ENCODE results near the gene ITGB1BP1. TPM values are rescaled to one million over a fixed set of nuclear protein-coding genes. Genes with fewer than 3 reads are reported as not detected.

ITGB1BP1 gene
- total RNA-seq, 6 experiments from 2014 or later, result 205 to 238 (median 225) TPM

DNA sequence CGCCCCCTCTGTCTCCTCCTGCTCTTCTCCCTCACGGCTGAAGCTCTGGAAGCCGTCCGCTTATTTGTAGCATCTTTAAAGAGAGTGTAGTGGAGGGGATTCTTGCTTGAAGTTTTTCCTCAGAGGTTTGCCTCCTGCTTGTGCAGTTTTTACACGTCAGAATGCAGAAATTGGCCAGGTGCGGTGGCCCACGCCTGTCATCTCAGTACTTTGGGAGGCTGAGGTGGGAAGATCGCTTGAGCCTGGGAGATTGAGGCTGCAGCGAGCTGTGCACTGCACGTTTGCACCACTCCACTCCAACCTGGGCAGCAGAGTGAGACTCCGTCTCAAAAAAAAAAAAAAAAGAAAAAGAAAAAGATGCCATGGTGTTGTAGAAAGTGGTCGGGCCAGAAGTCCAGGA is 69.0 kb downstream of the ITGB1BP1 start:
- no peak for DNase-seq
- Mint-ChIP-seq H3K36me3 (ENCODE audit: low read depth) (peaks cover 37% of the 10 kb centered on the region), H3K9me3 (no peaks in the 10 kb centered on the region), H3K4me3 (no peak overlapping the region), H3K27me3 (ENCODE audit: insufficient read depth) (peaks cover 2% of the 10 kb centered on the region; the same call in 1 of the 2 replicates), H3K27ac (no peak overlapping the region), H3K4me1 (ENCODE audit: low read depth) (no peaks in the 10 kb centered on the region)
- TF ChIP-seq, protein P1, sequence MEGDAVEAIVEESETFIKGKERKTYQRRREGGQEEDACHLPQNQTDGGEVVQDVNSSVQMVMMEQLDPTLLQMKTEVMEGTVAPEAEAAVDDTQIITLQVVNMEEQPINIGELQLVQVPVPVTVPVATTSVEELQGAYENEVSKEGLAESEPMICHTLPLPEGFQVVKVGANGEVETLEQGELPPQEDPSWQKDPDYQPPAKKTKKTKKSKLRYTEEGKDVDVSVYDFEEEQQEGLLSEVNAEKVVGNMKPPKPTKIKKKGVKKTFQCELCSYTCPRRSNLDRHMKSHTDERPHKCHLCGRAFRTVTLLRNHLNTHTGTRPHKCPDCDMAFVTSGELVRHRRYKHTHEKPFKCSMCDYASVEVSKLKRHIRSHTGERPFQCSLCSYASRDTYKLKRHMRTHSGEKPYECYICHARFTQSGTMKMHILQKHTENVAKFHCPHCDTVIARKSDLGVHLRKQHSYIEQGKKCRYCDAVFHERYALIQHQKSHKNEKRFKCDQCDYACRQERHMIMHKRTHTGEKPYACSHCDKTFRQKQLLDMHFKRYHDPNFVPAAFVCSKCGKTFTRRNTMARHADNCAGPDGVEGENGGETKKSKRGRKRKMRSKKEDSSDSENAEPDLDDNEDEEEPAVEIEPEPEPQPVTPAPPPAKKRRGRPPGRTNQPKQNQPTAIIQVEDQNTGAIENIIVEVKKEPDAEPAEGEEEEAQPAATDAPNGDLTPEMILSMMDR (IDR thresholded peaks at IDR 0.05), result no peak

Other genes with a start within 250 kb of the ITGB1BP1 start
- gene ASAP2, start 216.7 kb downstream of the ITGB1BP1 start, total RNA-seq (2021; fragmentation: NEBNext Ultra II Directional; extraction: Animal tissue kit (Norgen Biotek cat#: 25700)), result 10 to 100 TPM; 31.2 to 37.4 (median 34.3) TPM
- gene CPSF3, start 126 bp upstream of the ITGB1BP1 start, total RNA-seq (2021; fragmentation: NEBNext Ultra II Directional; extraction: Animal tissue kit (Norgen Biotek cat#: 25700)), result 10 to 100 TPM; 40.6 to 49.8 (median 44.5) TPM
- gene IAH1, start 51.0 kb upstream of the ITGB1BP1 start, total RNA-seq (2021; fragmentation: NEBNext Ultra II Directional; extraction: Animal tissue kit (Norgen Biotek cat#: 25700)), result 10 to 100 TPM; 65.5 to 79.0 (median 71.0) TPM
- gene ADAM17, start 132.3 kb upstream of the ITGB1BP1 start, total RNA-seq (2021; fragmentation: NEBNext Ultra II Directional; extraction: Animal tissue kit (Norgen Biotek cat#: 25700)), result 10 to 100 TPM; 16.0 to 20.0 (median 19.4) TPM
- gene YWHAQ, start 207.5 kb upstream of the ITGB1BP1 start, total RNA-seq (2021; fragmentation: NEBNext Ultra II Directional; extraction: Animal tissue kit (Norgen Biotek cat#: 25700)), result 100 to 1,000 TPM; 461 to 607 (median 548) TPM

Measured in HFFc6 (cell line).